OCI-LY1 (cell line): ENCODE measurements around the gene RFC3.

ENCODE experiments used
- H2AFZ ChIP-seq: fragments of 200-600 bp; sonication (generic), shearing (Covaris generic); 2 replicates; pipeline ENCODE4 v1.6.0; 2014; ENCODE audit warnings: antibody characterized with exemption, mild to moderate bottlenecking, low read length
- H3F3A ChIP-seq: fragments of 200-600 bp; sonication (generic), shearing (Covaris generic); 2 replicates; pipeline ENCODE4 v1.6.0; 2014; ENCODE audit warnings: mild to moderate bottlenecking, antibody characterized with exemption, low read length, moderate library complexity; ENCODE audit not compliant: insufficient read depth
- H3K27ac ChIP-seq: fragments of 200-600 bp; sonication (generic); 2 replicates; pipeline ENCODE4 v1.5.1; 2014; ENCODE audit warnings: low read length, mixed run types, mild to moderate bottlenecking, low read depth; ENCODE audit not compliant: poor library complexity, severe bottlenecking
- H3K27me3 ChIP-seq: fragments of 200-600 bp; sonication (generic); 2 replicates; pipeline ENCODE4 v1.6.0; 2014; ENCODE audit warnings: antibody characterized with exemption, mild to moderate bottlenecking, low read length, moderate library complexity; ENCODE audit not compliant: insufficient read depth
- H3K36me3 ChIP-seq: fragments of 200-600 bp; sonication (generic); 2 replicates; pipeline ENCODE4 v1.6.1; 2014; ENCODE audit warnings: mild to moderate bottlenecking, antibody characterized with exemption, low read length, moderate library complexity, mixed read lengths; ENCODE audit not compliant: insufficient read depth
- H3K4me1 ChIP-seq: fragments of 200-600 bp; sonication (generic); 2 replicates; pipeline ENCODE4 v1.5.1; 2014; ENCODE audit warnings: mild to moderate bottlenecking, low read length, moderate library complexity; ENCODE audit not compliant: insufficient read depth, severe bottlenecking
- H3K4me2 ChIP-seq: fragments of 200-600 bp; sonication (generic), shearing (Covaris generic); 2 replicates; pipeline ENCODE4 v1.6.1; 2014; ENCODE audit warnings: low read length
- H3K4me3 ChIP-seq: fragments of 200-600 bp; sonication (generic); 2 replicates; pipeline ENCODE4 v1.5.1; 2014; ENCODE audit warnings: low read length, low read depth, mild to moderate bottlenecking, mixed read lengths; ENCODE audit not compliant: poor library complexity, severe bottlenecking
- H3K79me2 ChIP-seq: fragments of 200-600 bp; shearing (Covaris generic); 2 replicates; pipeline ENCODE4 v1.6.1; 2016; ENCODE audit warnings: mixed run types, low read length, mixed read lengths; ENCODE audit not compliant: insufficient read depth
- H3K9ac ChIP-seq: fragments of 200-600 bp; sonication (generic), shearing (Covaris generic); 2 replicates; pipeline ENCODE4 v1.6.1; 2014; ENCODE audit warnings: mild to moderate bottlenecking, low read length, mixed read lengths
- H3K9me2 ChIP-seq: fragments of 200-600 bp; sonication (generic), shearing (Covaris generic); 2 replicates; pipeline ENCODE4 v1.6.1; 2014; ENCODE audit warnings: low read depth, mild to moderate bottlenecking, low read length, mixed read lengths
- H3K9me3 ChIP-seq: fragments of 200-600 bp; shearing (Covaris generic); 2 replicates; pipeline ENCODE4 v1.6.1; 2014; ENCODE audit warnings: low read length, mixed read lengths
- H4K20me1 ChIP-seq: fragments of 200-600 bp; sonication (generic), shearing (Covaris generic); 2 replicates; pipeline ENCODE4 v1.6.0; 2016; ENCODE audit warnings: mild to moderate bottlenecking, low read length; ENCODE audit not compliant: insufficient read depth
- CTCF ChIP-seq: fragments of 200-600 bp; sonication (generic), shearing (Covaris generic); IDR thresholded peaks from 2 replicates; pipeline ENCODE4 v1.5.1; 2017; ENCODE audit warnings: mild to moderate bottlenecking, antibody characterized with exemption, low read length, moderate library complexity, mixed read lengths
- EZH2 ChIP-seq: fragments of 200-600 bp; sonication (generic), shearing (Covaris generic); IDR thresholded peaks from 2 replicates; pipeline ENCODE4 v1.8.0; 2017; ENCODE audit warnings: borderline replicate concordance, mixed run types, mild to moderate bottlenecking, antibody characterized with exemption, low read length, moderate library complexity, mixed read lengths

RFC3 gene

GRCh38 chr13:33870046-33870668 lies 52.2 kb downstream of the RFC3 start:
- Histone ChIP-seq H3K9ac (no peak overlapping the region), H3K4me2 (no peak overlapping the region), H3K27me3 (no peaks in the 10 kb centered on the region), H2AFZ (no peak overlapping the region), H3K36me3 (peaks cover 15% of the 10 kb centered on the region), H4K20me1 (no peaks in the 10 kb centered on the region), H3F3A (no peaks in the 10 kb centered on the region), H3K79me2 (no peaks in the 10 kb centered on the region), H3K9me2 (no peaks in the 10 kb centered on the region), H3K27ac (peak overlapping the region; percentile 40), H3K4me1 (peaks cover 25% of the 10 kb centered on the region), H3K9me3 (no peaks in the 10 kb centered on the region), H3K4me3 (no peak overlapping the region)
- no peak for TF ChIP-seq CTCF
- no peak for TF ChIP-seq EZH2

GRCh38 chr13:33871207-33872004 lies 53.5 kb downstream of the RFC3 start:
- Histone ChIP-seq H3K9me3 (no peaks in the 10 kb centered on the region), H4K20me1 (no peaks in the 10 kb centered on the region), H3K4me2 (no peak overlapping the region), H3F3A (no peaks in the 10 kb centered on the region), H3K9ac (no peak overlapping the region), H2AFZ (no peak overlapping the region), H3K79me2 (no peaks in the 10 kb centered on the region), H3K4me1 (peaks cover 14% of the 10 kb centered on the region), H3K4me3 (no peak overlapping the region), H3K9me2 (no peaks in the 10 kb centered on the region), H3K36me3 (peaks cover 15% of the 10 kb centered on the region), H3K27ac (no peak overlapping the region), H3K27me3 (no peaks in the 10 kb centered on the region)
- no peak for TF ChIP-seq CTCF
- TF ChIP-seq EZH2 = no peak

- no peaks in the 10 kb centered on the region for H3K27me3 ChIP-seq
- H3K9me3 ChIP-seq = no peaks in the 10 kb centered on the region
- peaks cover 14% of the 10 kb centered on the region for H3K36me3 ChIP-seq
- TF ChIP-seq CTCF (no peak), EZH2 (no peak)
- no peaks in the 10 kb centered on the region for H3K9me2 ChIP-seq
- no peak overlapping the region for H3K4me3 ChIP-seq
- no peaks in the 10 kb centered on the region for H4K20me1 ChIP-seq
- H3K4me2 ChIP-seq = no peak overlapping the region
- no peak overlapping the region for H3K9ac ChIP-seq
- no peak overlapping the region for H2AFZ ChIP-seq
- H3F3A ChIP-seq = no peaks in the 10 kb centered on the region
- no peaks in the 10 kb centered on the region for H3K79me2 ChIP-seq
- no peak overlapping the region for H3K27ac ChIP-seq
- peaks cover 14% of the 10 kb centered on the region for H3K4me1 ChIP-seq
Observed at GRCh38 chr13:33872005-33872351, 54.0 kb downstream of the RFC3 start.
